Keratinocyte (primary cell): ENCODE results near the gene PLK5. TPM values are rescaled to one million over a fixed set of nuclear protein-coding genes. Genes with fewer than 3 reads are reported as not detected.

ENCODE experiments used
- DNase-seq: peaks from one replicate; pipeline ENCODE4 v3.0.0-alpha.2; 2011; ENCODE audit warnings: low read depth, missing footprints, low spot score
- FAIRE-seq: peaks from 2 replicates; lab custom pipeline; 2011; peaks lifted over from hg19 to GRCh38; lab: Jason Lieb, UNC
- H2AFZ ChIP-seq: 2 replicates; pipeline ENCODE4 v1.6.0; 2012; ENCODE audit warnings: low read length, control low read depth, inconsistent platforms; ENCODE audit not compliant: control insufficient read depth
- H3K27ac ChIP-seq: 2 replicates; pipeline ENCODE4 v1.5.1; 2011; ENCODE audit warnings: low read length; ENCODE audit not compliant: control insufficient read depth, insufficient read depth
- H3K27me3 ChIP-seq: 3 replicates; pipeline ENCODE4 v1.6.0; 2011; ENCODE audit warnings: low read length; ENCODE audit not compliant: control insufficient read depth, insufficient read depth; ENCODE audit errors: extremely low read depth
- H3K36me3 ChIP-seq, 2 experiments: 2 replicates in 1 of 2; 3 replicates in 1 of 2; pipeline ENCODE4 v1.5.1; 2011; ENCODE audit warnings: low read length in 2 of 2, mild to moderate bottlenecking in 1 of 2; ENCODE audit not compliant: control insufficient read depth in 2 of 2, insufficient read depth in 2 of 2; ENCODE audit errors: extremely low read depth in 1 of 2
- H3K4me1 ChIP-seq: 3 replicates; pipeline ENCODE4 v1.5.1; 2011; ENCODE audit warnings: low read length; ENCODE audit not compliant: control insufficient read depth, insufficient read depth; ENCODE audit errors: extremely low read depth
- H3K4me2 ChIP-seq: 3 replicates; pipeline ENCODE4 v1.6.0; 2011; ENCODE audit warnings: low read depth, low read length; ENCODE audit not compliant: control insufficient read depth, insufficient read depth; ENCODE audit errors: extremely low read depth
- H3K4me3 ChIP-seq, 3 experiments: fragments of 200-600 bp in 1 of 3; sonication (generic) in 1 of 3; 2 replicates in 2 of 3; 3 replicates in 1 of 3; pipeline ENCODE4 v1.5.1; 2011 to 2016; ENCODE audit warnings: low read length in 3 of 3, mild to moderate bottlenecking in 3 of 3, control low read depth in 2 of 3, inconsistent platforms in 1 of 3, low read depth in 1 of 3, mixed read lengths in 1 of 3, mixed run types in 1 of 3, moderate library complexity in 1 of 3; ENCODE audit not compliant: control insufficient read depth in 2 of 3, insufficient read depth in 2 of 3; ENCODE audit errors: extremely low read depth in 1 of 3
- H3K79me2 ChIP-seq: 2 replicates; pipeline ENCODE4 v1.6.0; 2012; ENCODE audit warnings: low read length; ENCODE audit not compliant: control insufficient read depth, insufficient read depth
- H3K9ac ChIP-seq: 3 replicates; pipeline ENCODE4 v1.6.0; 2011; ENCODE audit warnings: low read length; ENCODE audit not compliant: control insufficient read depth, insufficient read depth; ENCODE audit errors: extremely low read depth
- H3K9me1 ChIP-seq: 3 replicates; pipeline ENCODE4 v1.6.0; 2011; ENCODE audit warnings: low read length; ENCODE audit not compliant: control insufficient read depth, insufficient read depth; ENCODE audit errors: extremely low read depth
- H3K9me3 ChIP-seq: 2 replicates; pipeline ENCODE4 v1.5.1; 2012; ENCODE audit warnings: low read depth, low read length; ENCODE audit not compliant: control insufficient read depth
- H4K20me1 ChIP-seq: 3 replicates; pipeline ENCODE4 v1.6.0; 2011; ENCODE audit warnings: low read length; ENCODE audit not compliant: control insufficient read depth, insufficient read depth; ENCODE audit errors: extremely low read depth
- CTCF ChIP-seq, 3 experiments: IDR thresholded peaks in 1 of 3; conservative IDR thresholded peaks in 1 of 3; optimal IDR thresholded peaks in 1 of 3; 2 replicates in 2 of 3; 3 replicates in 1 of 3; pipeline versions ENCODE3 to v1.5.1; 2011; ENCODE audit warnings: low read length in 3 of 3, mild to moderate bottlenecking in 3 of 3, moderate library complexity in 2 of 3, control low read depth in 1 of 3, inconsistent platforms in 1 of 3; ENCODE audit not compliant: insufficient read depth in 2 of 3; ENCODE audit errors: extremely low read depth in 1 of 3
- EZH2 ChIP-seq: IDR thresholded peaks from one replicate; pipeline ENCODE4 v1.6.1; 2012; ENCODE audit warnings: inconsistent platforms, mild to moderate bottlenecking, low read length, moderate library complexity
- dilution Hi-C: fragments of 300-500 bp; cut with MboI; formaldehyde crosslinking; loops from one replicate; pipeline ENCODE4 v1.7.0; 2020; ENCODE audit warnings: low sequenced_read_pairs; ENCODE audit not compliant: extremely low pct_ligation_motif_present
- polyA plus RNA-seq, 5 experiments: library from polyadenylated mRNA; depleted of rRNA in 3 of 5; stranded (reverse) in 3 of 5; stranded (forward) in 1 of 5; unstranded in 1 of 5; fragments of >200 nt; gene quantifications; 1 replicate in 1 of 5; 2 replicates in 3 of 5; 3 replicates in 1 of 5; pipeline versions ENCODE4 v1.2.1 to v1.2.3, GENCODE V29; 2011 to 2012; ENCODE audit warnings: missing spikeins in 2 of 5, low read depth in 1 of 5, low replicate concordance in 1 of 5

PLK5 gene
- polyA plus RNA-seq, 1 donor (not counting 4 experiments of a cell fraction or from before 2014, with no cell fraction given), result 0.05 TPM

- Histone ChIP-seq H3K4me1 (peaks cover 16% of the 10 kb centered on the region), H3K9me3 (no peaks in the 10 kb centered on the region), H3K27me3 (no peaks in the 10 kb centered on the region), H3K9ac (no peak overlapping the region), H3K4me2 (no peak overlapping the region), H3K9me1 (no peaks in the 10 kb centered on the region), H4K20me1 (no peaks in the 10 kb centered on the region), H3K4me3 (no peak overlapping the region), H2AFZ (no peak overlapping the region), H3K79me2 (no peaks in the 10 kb centered on the region), H3K27ac (no peak overlapping the region), H3K36me3 (no peaks in the 10 kb centered on the region)
- FAIRE-seq (no peak), DNase-seq (no peak)
- dilution Hi-C loops, result no loop called here
- TF ChIP-seq CTCF (optimal IDR thresholded peaks at IDR 0.05 in 1 of 3, IDR thresholded peaks at IDR 0.05 in 1 of 3, conservative IDR thresholded peaks at IDR 0.05 in 1 of 3; ENCODE audit: extremely low read depth in 1 of 3, insufficient read depth in 2 of 3, low read length in 3 of 3) (no peak), EZH2 (no peak)
These were observed 29.6 kb upstream of the PLK5 start for GRCh38 chr19:1494115-1494815.

DNA sequence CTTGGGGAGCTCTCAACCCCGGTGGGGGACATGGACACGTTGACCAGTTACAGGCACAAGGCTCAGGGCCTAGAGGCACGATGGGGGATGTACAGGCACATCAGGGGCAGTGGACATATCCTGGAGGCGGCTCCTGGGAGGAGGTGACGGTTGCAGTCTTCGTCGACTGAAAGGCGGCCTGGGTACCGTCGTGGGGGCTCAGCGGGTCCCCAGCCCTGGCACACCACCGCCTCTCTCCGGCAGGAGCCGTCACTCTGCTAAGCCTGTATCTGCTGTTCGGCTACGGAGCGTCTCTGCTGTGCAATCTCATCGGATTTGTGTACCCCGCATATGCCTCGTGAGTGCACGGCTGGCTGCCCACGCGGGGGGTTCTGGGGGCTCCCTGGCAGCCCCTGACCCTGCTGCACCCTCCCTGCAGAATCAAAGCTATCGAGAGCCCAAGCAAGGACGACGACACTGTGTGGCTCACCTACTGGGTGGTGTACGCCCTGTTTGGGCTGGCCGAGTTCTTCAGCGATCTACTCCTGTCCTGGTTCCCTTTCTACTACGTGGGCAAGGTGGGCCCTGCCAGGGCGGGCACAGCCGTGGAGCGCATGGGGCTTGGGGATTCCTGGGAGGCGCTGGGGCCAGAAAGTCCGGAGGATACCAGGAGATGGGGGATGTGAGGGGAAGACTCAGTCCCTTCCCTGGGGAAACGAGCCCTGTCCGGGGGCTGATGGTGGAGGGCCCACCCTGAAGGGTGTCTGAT lies 28.7 kb upstream of the PLK5 start:
- FAIRE-seq (no peak), DNase-seq (no peak)
- dilution Hi-C loops, result no loop called here
- Histone ChIP-seq H3K9ac (no peak overlapping the region), H3K9me3 (no peaks in the 10 kb centered on the region), H3K4me3 (no peak overlapping the region), H3K4me2 (no peak overlapping the region), H4K20me1 (no peaks in the 10 kb centered on the region), H2AFZ (no peak overlapping the region), H3K36me3 (no peaks in the 10 kb centered on the region), H3K79me2 (no peaks in the 10 kb centered on the region), H3K9me1 (no peaks in the 10 kb centered on the region), H3K27ac (no peak overlapping the region), H3K27me3 (no peaks in the 10 kb centered on the region), H3K4me1 (peaks cover 16% of the 10 kb centered on the region)
- TF ChIP-seq EZH2 (no peak), CTCF (optimal IDR thresholded peaks at IDR 0.05 in 1 of 3, IDR thresholded peaks at IDR 0.05 in 1 of 3, conservative IDR thresholded peaks at IDR 0.05 in 1 of 3; ENCODE audit: extremely low read depth in 1 of 3, insufficient read depth in 2 of 3, low read length in 3 of 3) (no peak)
